HCT116 (cell line): Measurements from ENCODE around the gene MYBPHL. TPM values are rescaled to one million over a fixed set of nuclear protein-coding genes. Genes with fewer than 3 reads are reported as not detected.

Source experiments
- ATAC-seq: fragments of 200-7000 bp; cut with Tn5 transposase; 2 replicates; pipeline ENCODE4 v1.9.1; 2020; ENCODE audit warnings: mild to moderate bottlenecking, moderate library complexity
- BruUV-seq: library from RNA; stranded (reverse); fragments of 400-500 nt; replicated peaks from 2 replicates; lab custom pipeline; 2021; lab: Mats Ljungman, UMichigan
- CTCF ChIA-PET: fragments of 300-600 bp; sonication (Branson Sonifier 250); formaldehyde crosslinking; loops from one replicate; lab custom pipeline; 2021; ENCODE audit warnings: antibody characterized with exemption; lab: Charles Lee
- POLR2A ChIA-PET: fragments of 300-600, 350-600 bp; sonication (Branson Sonifier 250); formaldehyde crosslinking; loops from one replicate; lab custom pipeline; 2021; ENCODE audit warnings: antibody characterized with exemption; lab: Charles Lee
- RAD21 ChIA-PET, 2 experiments: fragments of 300-600 bp; sonication (Branson Sonifier 250); formaldehyde crosslinking; loops; one replicate each; lab custom pipeline; 2023; ENCODE audit warnings: low total read pairs in 2 of 2; ENCODE audit not compliant: uncharacterized antibody in 2 of 2, unreplicated experiment in 2 of 2, low non-redundant PET in 1 of 2; lab: Charles Lee
- DNase-seq: peaks from one replicate; pipeline ENCODE4 v3.0.0-alpha.2; 2010; ENCODE audit warnings: low read depth, low spot score
- H2AFZ ChIP-seq: fragments of 200-600 bp; shearing (Covaris generic), sonication (generic); 2 replicates; pipeline ENCODE4 v1.6.1; 2017; ENCODE audit warnings: low read depth, mixed run types, mixed read lengths, antibody characterized with exemption, low read length; ENCODE audit not compliant: poor library complexity, severe bottlenecking
- H3K27ac ChIP-seq: 2 replicates; pipeline ENCODE4 v1.5.1; 2012; ENCODE audit warnings: low read depth, low read length
- H3K27me3 ChIP-seq: fragments of 200-600 bp; sonication (generic); 2 replicates; pipeline ENCODE4 v1.6.1; 2016; ENCODE audit warnings: mixed run types, low read length, mixed read lengths; ENCODE audit not compliant: insufficient read depth
- H3K36me3 ChIP-seq, 2 experiments: fragments of 200-500 bp in 1 of 2; fragments of 200-600 bp in 1 of 2; sonication (Bioruptor generic) in 1 of 2; sonication (generic) in 1 of 2; 2 replicates each; pipeline versions ENCODE4 v1.5.1 to v1.6.1; 2014 to 2016; ENCODE audit warnings: low read length in 2 of 2, inconsistent platforms in 1 of 2, mixed read lengths in 1 of 2, mixed run types in 1 of 2; ENCODE audit not compliant: insufficient read depth in 2 of 2, control insufficient read depth in 1 of 2
- H3K4me1 ChIP-seq, 2 experiments: fragments of 200-600 bp in 1 of 2; sonication (generic) in 1 of 2; 2 replicates each; pipeline versions ENCODE4 v1.5.1 to v1.6.1; 2012 to 2017; ENCODE audit warnings: low read length in 2 of 2, inconsistent platforms in 1 of 2, mild to moderate bottlenecking in 1 of 2, mixed read lengths in 1 of 2, mixed run types in 1 of 2, moderate library complexity in 1 of 2; ENCODE audit not compliant: insufficient read depth in 2 of 2, control insufficient read depth in 1 of 2
- H3K4me2 ChIP-seq: fragments of 200-600 bp; sonication (generic); 2 replicates; pipeline ENCODE4 v1.6.1; 2017; ENCODE audit warnings: mixed run types, low read length, mixed read lengths
- H3K4me3 ChIP-seq, 2 experiments: fragments of 200-600 bp in 1 of 2; sonication (generic) in 1 of 2; replicated peaks in 1 of 2; 2 replicates each; pipeline ENCODE4 v1.5.1; 2011 to 2016; ENCODE audit warnings: low read length in 2 of 2, control low read depth in 1 of 2, low read depth in 1 of 2, mild to moderate bottlenecking in 1 of 2, mixed read lengths in 1 of 2, mixed run types in 1 of 2
- H3K79me2 ChIP-seq: fragments of 200-600 bp; sonication (generic); 2 replicates; pipeline ENCODE4 v1.6.1; 2017; ENCODE audit warnings: mild to moderate bottlenecking, mixed run types, low read length, moderate library complexity, mixed read lengths; ENCODE audit not compliant: insufficient read depth
- H3K9ac ChIP-seq: fragments of 200-600 bp; sonication (generic); 2 replicates; pipeline ENCODE4 v1.6.1; 2016; ENCODE audit warnings: low read length, mixed read lengths
- H3K9me2 ChIP-seq: fragments of 200-600 bp; sonication (generic), shearing (Covaris generic); 2 replicates; pipeline ENCODE4 v1.6.1; 2017; ENCODE audit warnings: mixed run types, mild to moderate bottlenecking, moderate library complexity; ENCODE audit not compliant: insufficient read depth
- H3K9me3 ChIP-seq, 2 experiments: fragments of 200-500 bp in 1 of 2; fragments of 200-600 bp in 1 of 2; sonication (Bioruptor generic) in 1 of 2; sonication (generic) in 1 of 2; 2 replicates each; pipeline ENCODE4 v1.6.1; 2014 to 2017; ENCODE audit warnings: low read length in 2 of 2, mixed read lengths in 2 of 2, inconsistent platforms in 1 of 2, low read depth in 1 of 2, mild to moderate bottlenecking in 1 of 2, mixed run types in 1 of 2, moderate library complexity in 1 of 2; ENCODE audit not compliant: control insufficient read depth in 1 of 2, insufficient read depth in 1 of 2
- H4K20me1 ChIP-seq: fragments of 200-600 bp; sonication (generic), shearing (Covaris generic); 2 replicates; pipeline ENCODE4 v1.6.1; 2017; ENCODE audit warnings: mixed run types, mild to moderate bottlenecking, moderate library complexity; ENCODE audit not compliant: insufficient read depth
- CEBPB ChIP-seq: IDR thresholded peaks from 2 replicates; pipeline ENCODE4 v1.6.1; 2012; ENCODE audit warnings: low read depth
- EGR1 ChIP-seq: IDR thresholded peaks from 2 replicates; pipeline ENCODE4 v1.6.1; 2012; ENCODE audit warnings: low read depth
- ELF1 ChIP-seq: IDR thresholded peaks from 2 replicates; pipeline ENCODE4 v1.6.1; 2012; ENCODE audit warnings: low read depth, borderline replicate concordance
- EZH2 ChIP-seq: fragments of 200-600 bp; sonication (generic); IDR thresholded peaks from 2 replicates; pipeline ENCODE4 v1.6.1; 2017; ENCODE audit warnings: antibody characterized with exemption, mixed run types
- EZH2phosphoT487 ChIP-seq: fragments of 200-600 bp; IDR thresholded peaks from 2 replicates; pipeline ENCODE4 v1.6.1; 2018; ENCODE audit warnings: antibody characterized with exemption, borderline replicate concordance
- FOSL1 ChIP-seq: IDR thresholded peaks from 2 replicates; pipeline ENCODE4 v1.6.1; 2012; ENCODE audit warnings: low read depth
- JUND ChIP-seq: IDR thresholded peaks from 2 replicates; pipeline ENCODE4 v1.6.1; 2012
- SRF ChIP-seq: IDR thresholded peaks from 2 replicates; pipeline ENCODE4 v1.6.1; 2012; ENCODE audit warnings: low read depth
- TCF7L2 ChIP-seq: IDR thresholded peaks from 2 replicates; pipeline ENCODE4 v1.7.0; 2011; ENCODE audit warnings: borderline replicate concordance, inconsistent platforms; ENCODE audit not compliant: insufficient read depth, insufficient read length; ENCODE audit errors: extremely low read depth
- YY1 ChIP-seq: IDR thresholded peaks from 2 replicates; pipeline ENCODE4 v1.6.1; 2011; ENCODE audit warnings: low read length, low read depth, moderate library complexity, mild to moderate bottlenecking; ENCODE audit not compliant: insufficient replicate concordance; ENCODE audit errors: extremely low read depth
- intact Hi-C: fragments of 100-400 bp; cut with micrococcal nuclease; formaldehyde crosslinking; loops from 2 replicates; pipeline ENCODE4 v1.10.0; 2022
- total RNA-seq: library from RNA; stranded (reverse); gene quantifications from one replicate; pipeline ENCODE4 v1.2.1, GENCODE V29; 2021; ENCODE audit not compliant: unreplicated experiment
- TF ChIP-seq, protein P1 (sequence below): IDR thresholded peaks from 2 replicates; pipeline ENCODE4 v1.6.1; 2011; ENCODE audit warnings: mild to moderate bottlenecking, low read length, moderate library complexity; ENCODE audit not compliant: insufficient replicate concordance; ENCODE audit errors: extremely low read depth
- TF ChIP-seq, protein P2 (sequence below): IDR thresholded peaks from 2 replicates; pipeline ENCODE4 v1.6.1; 2012
- TF ChIP-seq, protein P3 (sequence below), 3 experiments: fragments of 200-600 bp in 1 of 3; sonication (generic) in 1 of 3; IDR thresholded peaks in 2 of 3; conservative IDR thresholded peaks in 1 of 3; 2 replicates each; pipeline ENCODE4 v1.5.1; 2012 to 2017; ENCODE audit warnings: low read depth in 2 of 3, low read length in 2 of 3, antibody characterized with exemption in 1 of 3, borderline replicate concordance in 1 of 3, control low read depth in 1 of 3, mild to moderate bottlenecking in 1 of 3, mixed read lengths in 1 of 3, mixed run types in 1 of 3, moderate library complexity in 1 of 3; ENCODE audit not compliant: insufficient read depth in 1 of 3

MYBPHL gene
- total RNA-seq, 1 experiment from 2014 or later = 1.0 TPM

DNA sequence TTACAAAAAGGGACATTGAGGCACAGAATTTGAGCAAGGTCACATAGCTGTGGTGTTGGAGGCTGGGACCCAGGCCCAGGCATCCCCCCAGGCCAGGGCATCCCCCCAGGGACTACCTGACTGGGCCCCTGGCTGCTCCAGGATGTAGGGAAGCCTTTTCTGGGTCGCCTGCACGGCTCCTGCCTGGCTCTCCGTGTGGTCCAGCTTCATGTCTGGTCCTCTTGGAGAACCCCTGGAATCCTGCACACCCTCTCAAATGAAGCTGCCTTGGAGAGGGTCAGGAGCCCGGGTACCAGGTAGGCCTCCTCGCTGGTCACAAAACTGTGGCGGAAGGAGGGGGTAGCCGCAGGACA lies 58.4 kb downstream of the MYBPHL start:
- Histone ChIP-seq H2AFZ (peak overlapping the region; percentile 59), H3K9ac (no peak overlapping the region), H4K20me1 (no peaks in the 10 kb centered on the region), H3K27me3 (no peaks in the 10 kb centered on the region), H3K27ac (no peak overlapping the region), H3K9me2 (no peaks in the 10 kb centered on the region), H3K79me2 (no peaks in the 10 kb centered on the region), H3K4me3 (no peak overlapping the region), H3K4me2 (no peak overlapping the region), H3K4me1 (peaks cover 5 to 14% of the 10 kb centered on the region in 2 experiments; a peak in 3 of 4 replicates), H3K9me3 (no peaks in the 10 kb centered on the region), H3K36me3 (no peaks in the 10 kb centered on the region)
- RAD21 ChIA-PET = no interaction called here
- DNase-seq (no peak), ATAC-seq (no peak)
- POLR2A ChIA-PET = interaction anchor here (1.1 kb wide), 1 partner anchor 8 kb away, joined by 3 read pairs; no protein-coding TSS in a partner anchor
- no TSS peak for BruUV-seq
- CTCF ChIA-PET = interaction anchor here (1.0 kb wide), 1 partner anchor 9 kb away, joined by 3 read pairs; no protein-coding TSS in a partner anchor
- TF ChIP-seq EZH2phosphoT487 (no peak), TCF7L2 (no peak), ELF1 (no peak), SRF (no peak), EGR1 (no peak), YY1 (no peak), FOSL1 (no peak), JUND (no peak), CEBPB (no peak), EZH2 (no peak)
- TF ChIP-seq, protein P1, sequence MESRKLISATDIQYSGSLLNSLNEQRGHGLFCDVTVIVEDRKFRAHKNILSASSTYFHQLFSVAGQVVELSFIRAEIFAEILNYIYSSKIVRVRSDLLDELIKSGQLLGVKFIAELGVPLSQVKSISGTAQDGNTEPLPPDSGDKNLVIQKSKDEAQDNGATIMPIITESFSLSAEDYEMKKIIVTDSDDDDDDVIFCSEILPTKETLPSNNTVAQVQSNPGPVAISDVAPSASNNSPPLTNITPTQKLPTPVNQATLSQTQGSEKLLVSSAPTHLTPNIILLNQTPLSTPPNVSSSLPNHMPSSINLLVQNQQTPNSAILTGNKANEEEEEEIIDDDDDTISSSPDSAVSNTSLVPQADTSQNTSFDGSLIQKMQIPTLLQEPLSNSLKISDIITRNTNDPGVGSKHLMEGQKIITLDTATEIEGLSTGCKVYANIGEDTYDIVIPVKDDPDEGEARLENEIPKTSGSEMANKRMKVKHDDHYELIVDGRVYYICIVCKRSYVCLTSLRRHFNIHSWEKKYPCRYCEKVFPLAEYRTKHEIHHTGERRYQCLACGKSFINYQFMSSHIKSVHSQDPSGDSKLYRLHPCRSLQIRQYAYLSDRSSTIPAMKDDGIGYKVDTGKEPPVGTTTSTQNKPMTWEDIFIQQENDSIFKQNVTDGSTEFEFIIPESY = no peak
- TF ChIP-seq, protein P2, sequence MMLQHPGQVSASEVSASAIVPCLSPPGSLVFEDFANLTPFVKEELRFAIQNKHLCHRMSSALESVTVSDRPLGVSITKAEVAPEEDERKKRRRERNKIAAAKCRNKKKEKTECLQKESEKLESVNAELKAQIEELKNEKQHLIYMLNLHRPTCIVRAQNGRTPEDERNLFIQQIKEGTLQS = no peak
- TF ChIP-seq, protein P3, sequence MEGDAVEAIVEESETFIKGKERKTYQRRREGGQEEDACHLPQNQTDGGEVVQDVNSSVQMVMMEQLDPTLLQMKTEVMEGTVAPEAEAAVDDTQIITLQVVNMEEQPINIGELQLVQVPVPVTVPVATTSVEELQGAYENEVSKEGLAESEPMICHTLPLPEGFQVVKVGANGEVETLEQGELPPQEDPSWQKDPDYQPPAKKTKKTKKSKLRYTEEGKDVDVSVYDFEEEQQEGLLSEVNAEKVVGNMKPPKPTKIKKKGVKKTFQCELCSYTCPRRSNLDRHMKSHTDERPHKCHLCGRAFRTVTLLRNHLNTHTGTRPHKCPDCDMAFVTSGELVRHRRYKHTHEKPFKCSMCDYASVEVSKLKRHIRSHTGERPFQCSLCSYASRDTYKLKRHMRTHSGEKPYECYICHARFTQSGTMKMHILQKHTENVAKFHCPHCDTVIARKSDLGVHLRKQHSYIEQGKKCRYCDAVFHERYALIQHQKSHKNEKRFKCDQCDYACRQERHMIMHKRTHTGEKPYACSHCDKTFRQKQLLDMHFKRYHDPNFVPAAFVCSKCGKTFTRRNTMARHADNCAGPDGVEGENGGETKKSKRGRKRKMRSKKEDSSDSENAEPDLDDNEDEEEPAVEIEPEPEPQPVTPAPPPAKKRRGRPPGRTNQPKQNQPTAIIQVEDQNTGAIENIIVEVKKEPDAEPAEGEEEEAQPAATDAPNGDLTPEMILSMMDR (IDR thresholded peaks at IDR 0.05 in 2 of 3, conservative IDR thresholded peaks at IDR 0.05 in 1 of 3; ENCODE audit: borderline replicate concordance in 1 of 3, insufficient read depth in 1 of 3, low read depth in 2 of 3, low read length in 2 of 3) = no peak
- intact Hi-C loops = no loop called here
